ENCODE data around the gene SKIC3.

The SKIC3 gene

GRCh38 chr5:95531491-95531890 is 23.3 kb downstream of the SKIC3 start:
- no peaks in the 10 kb centered on the region for H4K20me1 ChIP-seq (ENCODE audit: insufficient read depth, low read length)
- no peak overlapping the region for H3K9ac ChIP-seq (ENCODE audit: low read depth, low read length)
- H3K4me2 ChIP-seq (ENCODE audit: insufficient read depth, low read length), result no peak overlapping the region
- peaks cover 73% of the 10 kb centered on the region for H3K36me3 ChIP-seq (ENCODE audit: insufficient read depth, low read length)
- ATAC-seq (ENCODE audit: insufficient read depth, low read depth) (no peak), DNase-seq (no peak)
- H3K27me3 ChIP-seq (ENCODE audit: insufficient read depth, low read length, poor library complexity), result no peaks in the 10 kb centered on the region
- H3K4me1 ChIP-seq (ENCODE audit: insufficient read depth, low read length), result no peaks in the 10 kb centered on the region
- no peak overlapping the region for H2AFZ ChIP-seq (ENCODE audit: low read depth, low read length)
- no peak overlapping the region for H3K4me3 ChIP-seq (ENCODE audit: low read depth in 1 of 2, low read length in 2 of 2)
- TF ChIP-seq EZH2 (IDR thresholded peaks at IDR 0.05; ENCODE audit: borderline replicate concordance, low read depth, low read length, severe bottlenecking), result no peak
- no peak for TF ChIP-seq CTCF (IDR thresholded peaks at IDR 0.05; ENCODE audit: borderline replicate concordance, extremely low read depth, low read length, poor library complexity, severe bottlenecking)
- no peaks in the 10 kb centered on the region for H3K9me3 ChIP-seq (ENCODE audit: insufficient read depth, low read length, severe bottlenecking)
- no peak overlapping the region for H3K27ac ChIP-seq (ENCODE audit: low read length)
- H3K79me2 ChIP-seq (ENCODE audit: insufficient read depth, low read length), result peaks cover 2% of the 10 kb centered on the region; the same call in 1 of the 2 replicates

DNA sequence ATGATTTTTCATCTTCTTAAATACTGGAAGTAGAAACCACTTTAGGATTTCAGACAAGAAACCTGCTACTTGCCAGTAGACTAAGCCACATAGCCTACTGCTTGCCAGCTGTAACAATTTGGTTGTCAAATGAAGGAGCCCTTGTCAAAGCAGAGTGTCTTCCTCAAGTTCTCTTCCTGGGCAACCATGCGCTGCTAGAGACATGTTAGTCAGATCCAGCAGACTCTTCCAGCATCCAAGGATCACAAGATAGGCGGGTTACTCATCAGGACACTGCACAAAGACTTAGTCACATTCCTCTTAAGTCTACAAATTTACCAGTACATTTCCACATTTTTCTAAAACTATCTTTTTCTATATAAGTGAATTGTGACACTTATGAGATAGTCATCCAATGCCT is 24.4 kb downstream of the SKIC3 start:
- H3K4me1 ChIP-seq (ENCODE audit: insufficient read depth, low read length), result no peaks in the 10 kb centered on the region
- H3K36me3 ChIP-seq (ENCODE audit: insufficient read depth, low read length), result peaks cover 73% of the 10 kb centered on the region
- H3K27me3 ChIP-seq (ENCODE audit: insufficient read depth, low read length, poor library complexity), result no peaks in the 10 kb centered on the region
- no peaks in the 10 kb centered on the region for H4K20me1 ChIP-seq (ENCODE audit: insufficient read depth, low read length)
- TF ChIP-seq EZH2 (IDR thresholded peaks at IDR 0.05; ENCODE audit: borderline replicate concordance, low read depth, low read length, severe bottlenecking) (no peak), CTCF (IDR thresholded peaks at IDR 0.05; ENCODE audit: borderline replicate concordance, extremely low read depth, low read length, poor library complexity, severe bottlenecking) (no peak)
- H3K4me2 ChIP-seq (ENCODE audit: insufficient read depth, low read length), result no peak overlapping the region
- H3K4me3 ChIP-seq (ENCODE audit: low read depth in 1 of 2, low read length in 2 of 2), result no peak overlapping the region
- no peak for ATAC-seq (ENCODE audit: insufficient read depth, low read depth)
- no peaks in the 10 kb centered on the region for H3K79me2 ChIP-seq (ENCODE audit: insufficient read depth, low read length)
- H2AFZ ChIP-seq (ENCODE audit: low read depth, low read length), result no peak overlapping the region
- no peaks in the 10 kb centered on the region for H3K9me3 ChIP-seq (ENCODE audit: insufficient read depth, low read length, severe bottlenecking)
- H3K27ac ChIP-seq (ENCODE audit: low read length), result no peak overlapping the region
- no peak overlapping the region for H3K9ac ChIP-seq (ENCODE audit: low read depth, low read length)
- DNase-seq, result no peak

DNA sequence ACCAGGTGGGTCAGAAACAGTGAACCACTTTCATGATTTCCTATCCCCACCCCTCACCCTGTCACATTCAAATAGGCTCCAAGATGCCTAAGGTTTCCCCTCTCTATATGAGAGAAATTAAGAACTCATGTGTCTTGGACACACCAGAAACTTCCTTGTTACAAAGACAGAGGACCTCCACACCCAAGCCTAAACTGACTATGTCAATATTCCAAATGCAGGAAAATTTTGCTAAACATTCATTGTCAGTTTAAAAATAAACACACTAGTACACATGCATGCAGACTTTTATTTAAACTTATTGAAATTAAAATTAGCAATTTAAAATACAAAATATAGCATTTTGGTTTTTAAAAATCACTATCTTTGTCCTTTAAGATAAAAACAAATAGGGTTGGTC is 26.2 kb downstream of the SKIC3 start:
- Histone ChIP-seq H4K20me1 (ENCODE audit: insufficient read depth, low read length) (no peaks in the 10 kb centered on the region), H3K79me2 (ENCODE audit: insufficient read depth, low read length) (no peaks in the 10 kb centered on the region), H3K4me2 (ENCODE audit: insufficient read depth, low read length) (no peak overlapping the region), H3K4me1 (ENCODE audit: insufficient read depth, low read length) (no peaks in the 10 kb centered on the region), H3K4me3 (ENCODE audit: low read depth in 1 of 2, low read length in 2 of 2) (no peak overlapping the region), H3K9ac (ENCODE audit: low read depth, low read length) (no peak overlapping the region), H3K9me3 (ENCODE audit: insufficient read depth, low read length, severe bottlenecking) (no peaks in the 10 kb centered on the region), H2AFZ (ENCODE audit: low read depth, low read length) (no peak overlapping the region), H3K36me3 (ENCODE audit: insufficient read depth, low read length) (peaks cover 70% of the 10 kb centered on the region), H3K27me3 (ENCODE audit: insufficient read depth, low read length, poor library complexity) (no peaks in the 10 kb centered on the region), H3K27ac (ENCODE audit: low read length) (no peak overlapping the region)
- ATAC-seq (ENCODE audit: insufficient read depth, low read depth), result no peak
- DNase-seq, result no peak
- TF ChIP-seq EZH2 (IDR thresholded peaks at IDR 0.05; ENCODE audit: borderline replicate concordance, low read depth, low read length, severe bottlenecking), result no peak

DNA sequence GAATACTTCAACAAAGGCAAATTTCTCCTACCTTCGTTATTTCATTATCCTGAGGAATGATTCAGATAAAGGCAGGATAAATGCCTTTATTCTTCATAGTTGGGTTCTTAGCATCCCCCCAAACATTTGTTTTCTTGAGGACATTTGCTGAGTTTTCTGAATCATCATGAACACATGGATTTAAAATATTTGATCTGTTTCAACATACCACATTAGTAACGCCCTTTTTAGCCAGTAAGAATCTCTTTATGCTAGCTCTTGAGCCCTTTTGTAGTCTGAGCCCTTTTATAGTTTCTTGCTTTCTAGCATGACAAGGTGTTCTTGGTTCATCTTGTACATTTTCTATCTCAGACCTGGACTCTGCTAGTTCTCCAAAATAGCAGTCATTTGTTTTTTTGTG is 27.9 kb downstream of the SKIC3 start:
- Histone ChIP-seq H2AFZ (ENCODE audit: low read depth, low read length) (no peak overlapping the region), H4K20me1 (ENCODE audit: insufficient read depth, low read length) (no peaks in the 10 kb centered on the region), H3K9me3 (ENCODE audit: insufficient read depth, low read length, severe bottlenecking) (no peaks in the 10 kb centered on the region), H3K36me3 (ENCODE audit: insufficient read depth, low read length) (peaks cover 77% of the 10 kb centered on the region), H3K9ac (ENCODE audit: low read depth, low read length) (no peak overlapping the region), H3K27ac (ENCODE audit: low read length) (no peak overlapping the region), H3K4me1 (ENCODE audit: insufficient read depth, low read length) (no peaks in the 10 kb centered on the region), H3K27me3 (ENCODE audit: insufficient read depth, low read length, poor library complexity) (no peaks in the 10 kb centered on the region), H3K4me2 (ENCODE audit: insufficient read depth, low read length) (no peak overlapping the region), H3K4me3 (ENCODE audit: low read depth in 1 of 2, low read length in 2 of 2) (no peak overlapping the region), H3K79me2 (ENCODE audit: insufficient read depth, low read length) (no peaks in the 10 kb centered on the region)
- TF ChIP-seq EZH2 (IDR thresholded peaks at IDR 0.05; ENCODE audit: borderline replicate concordance, low read depth, low read length, severe bottlenecking) (no peak), CTCF (IDR thresholded peaks at IDR 0.05; ENCODE audit: borderline replicate concordance, extremely low read depth, low read length, poor library complexity, severe bottlenecking) (no peak)
- no peak for ATAC-seq (ENCODE audit: insufficient read depth, low read depth)
- no peak for DNase-seq
